G401 (cell line): Measurements from ENCODE around the gene WDR81. TPM values are rescaled to one million over a fixed set of nuclear protein-coding genes. Genes with fewer than 3 reads are reported as not detected.
"Not testable (repeated sequence)": the region's sequence is repeated elsewhere in the genome, so short reads cannot be mapped to it uniquely, and the experiment has no call there.

Source experiments
- DNase-seq: peaks from one replicate; pipeline ENCODE4 v3.0.0-alpha.2; 2015; ENCODE audit warnings: low spot score
- in situ Hi-C: cut with HindIII; loops from 2 replicates; pipeline ENCODE4 v1.10.0; 2016; ENCODE audit warnings: low sequenced_read_pairs, mixed read lengths
- total RNA-seq: library from RNA; depleted of rRNA; stranded (reverse); fragments of >200 nt; shearing (Covaris generic); gene quantifications from 2 replicates; pipeline ENCODE4 v1.2.3, GENCODE V29; 2014; rRNA removed

WDR81 gene
- total RNA-seq = 25.0 and 29.9 TPM in 2 replicates

- in situ Hi-C loops = no loop called here
- DNase-seq = peak; percentile 75
Measured at GRCh38 chr17:1724351-1724868, at the start of gene WDR81. TSS of gene WDR81 (plus strand) at chr17:1724704. CDS start at chr17:1724960, 256 bp downstream.

DNA sequence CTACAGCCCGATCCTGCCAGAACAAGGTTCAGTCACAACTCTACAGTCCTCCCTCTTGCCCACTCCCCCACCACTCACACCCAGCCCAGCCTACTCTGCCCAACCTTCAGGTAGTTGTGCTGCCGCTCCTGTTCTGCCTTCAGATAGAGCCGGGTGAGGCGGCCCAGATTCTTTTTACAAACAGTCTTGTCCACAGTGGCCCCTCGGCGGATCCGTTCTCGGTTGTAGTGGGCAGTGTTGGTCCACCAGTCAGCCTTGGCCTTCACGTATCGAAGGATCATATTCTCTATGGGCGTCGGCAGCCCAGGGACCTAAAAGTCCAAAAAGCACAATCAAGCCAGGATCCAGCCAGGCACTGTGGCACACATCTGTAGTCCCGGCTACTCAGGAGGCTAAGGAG lies 48.1 kb upstream of the WDR81 start:
- in situ Hi-C loops = no loop called here
- DNase-seq = no peak

DNA sequence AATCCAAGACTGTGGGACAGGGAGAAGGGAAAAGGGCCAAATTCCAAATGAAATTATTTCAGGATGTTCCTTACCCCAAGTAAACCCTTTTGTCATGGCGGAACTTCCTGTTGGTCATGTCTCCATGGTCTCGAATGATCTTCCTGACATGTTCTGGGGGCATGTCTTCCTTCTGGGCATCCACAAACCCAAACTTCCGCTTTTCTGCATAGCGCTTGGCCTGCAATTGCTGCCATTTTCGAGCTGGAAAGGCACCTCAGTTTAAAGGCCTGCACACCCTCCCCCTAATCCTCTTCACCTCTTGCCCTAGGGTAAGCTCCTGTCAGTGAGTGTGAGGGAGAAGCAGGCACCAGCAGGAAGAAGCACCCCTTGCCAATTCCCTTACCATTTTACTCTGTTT lies 41.0 kb upstream of the WDR81 start:
- in situ Hi-C loops = no loop called here
- DNase-seq = no peak

GRCh38 chr17:1684378-1685189 lies 39.9 kb upstream of the WDR81 start, which contains the start of gene PRPF8:
TSS of gene PRPF8 (minus strand) at chr17:1684867. CDS start at chr17:1684571, 296 bp downstream.
- in situ Hi-C loops = no loop called here
- peak; percentile 99 for DNase-seq

- no peak for DNase-seq
Measured at GRCh38 chr17:1686086-1686485, 38.4 kb upstream of the WDR81 start.

DNA sequence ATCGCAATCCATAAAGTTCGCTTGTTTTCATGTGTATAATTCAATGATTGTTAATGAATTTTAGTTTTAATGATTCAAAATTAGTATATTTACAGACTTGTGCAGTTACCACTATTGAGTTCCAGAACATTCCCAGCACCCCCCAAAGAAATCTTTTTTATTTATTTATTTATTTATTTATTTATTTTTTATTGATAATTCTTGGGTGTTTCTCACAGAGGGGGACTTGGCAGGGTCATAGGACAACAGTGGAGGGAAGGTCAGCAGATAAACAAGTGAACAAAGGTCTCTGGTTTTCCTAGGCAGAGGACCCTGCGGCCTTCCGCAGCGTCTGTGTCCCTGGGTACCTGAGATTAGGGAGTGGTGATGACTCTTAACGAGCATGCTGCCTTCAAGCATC lies 36.1 kb upstream of the WDR81 start:
- DNase-seq, in situ Hi-C loops: not testable (repeated sequence)

More at GRCh38 chr17:1686086-1686485, 38.4 kb upstream of the WDR81 start:
- in situ Hi-C loops = no loop called here

- DNase-seq = no peak
- in situ Hi-C loops = no loop called here
Measured at GRCh38 chr17:1690544-1691221, 33.8 kb upstream of the WDR81 start.

DNA sequence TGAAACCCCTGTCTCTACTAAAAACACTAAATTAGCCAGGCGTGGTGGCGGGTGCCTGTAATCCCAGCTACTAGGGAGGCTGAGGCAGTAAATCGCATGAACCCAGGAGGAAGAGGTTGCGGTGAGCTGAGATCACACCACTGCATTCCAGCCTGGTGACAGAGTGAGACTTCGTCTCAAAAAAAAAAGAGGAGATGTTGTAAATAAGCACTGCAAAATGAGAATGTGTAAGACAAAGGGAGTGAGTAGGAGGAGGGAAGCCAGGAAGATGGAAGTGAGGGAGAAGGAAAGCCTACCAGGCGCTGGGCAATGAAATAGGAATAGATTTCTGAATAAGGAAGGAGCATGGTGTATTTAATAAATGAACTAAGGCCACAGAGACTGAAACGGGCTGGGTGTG lies 31.2 kb upstream of the WDR81 start:
- no peak for DNase-seq
- in situ Hi-C loops = no loop called here

DNA sequence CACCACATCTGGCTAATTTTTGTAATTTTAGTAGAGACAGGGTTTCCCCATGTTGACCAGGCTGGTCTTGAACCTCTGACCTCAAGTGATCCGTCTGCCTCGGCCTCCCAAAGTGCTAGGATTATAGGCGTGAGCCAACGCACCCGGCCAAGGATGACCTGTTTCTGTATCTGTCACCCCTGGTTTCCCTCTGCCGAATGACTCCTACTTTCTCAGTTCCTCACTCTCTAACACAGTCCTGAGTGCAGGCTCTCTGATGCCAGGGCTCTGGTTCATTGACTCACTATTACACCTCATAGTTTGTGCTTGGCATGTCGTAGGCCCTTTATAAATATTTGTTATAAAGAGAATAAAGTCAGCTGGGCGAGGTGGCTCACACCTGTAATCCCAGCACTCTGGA lies 29.1 kb upstream of the WDR81 start:
- in situ Hi-C loops = no loop called here
- DNase-seq = no peak

GRCh38 chr17:1697681-1698080 lies 26.8 kb upstream of the WDR81 start:
- in situ Hi-C loops = no loop called here
- DNase-seq = no peak

GRCh38 chr17:1699891-1700290 lies 24.6 kb upstream of the WDR81 start:
- DNase-seq, in situ Hi-C loops: not testable (repeated sequence)

DNA sequence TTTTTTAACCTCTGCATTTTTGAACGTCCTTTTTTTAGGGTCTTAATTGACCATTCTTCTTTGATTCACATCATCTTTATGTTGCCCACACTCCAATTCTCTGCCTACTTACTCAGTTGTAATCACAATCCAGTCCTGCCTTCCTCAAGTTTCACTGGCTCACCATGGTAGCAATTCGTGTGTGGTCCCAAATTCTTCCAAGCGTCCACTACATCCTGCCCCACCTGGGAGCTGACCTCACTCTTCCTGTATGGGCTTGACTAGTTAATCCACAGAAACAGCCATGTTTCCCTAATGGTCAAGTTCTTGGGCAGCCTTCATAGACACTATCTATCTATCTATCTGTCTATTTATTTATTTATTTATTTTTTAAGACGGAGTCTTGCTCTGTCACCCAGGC lies 21.4 kb upstream of the WDR81 start:
- in situ Hi-C loops = no loop called here
- DNase-seq = no peak

DNA sequence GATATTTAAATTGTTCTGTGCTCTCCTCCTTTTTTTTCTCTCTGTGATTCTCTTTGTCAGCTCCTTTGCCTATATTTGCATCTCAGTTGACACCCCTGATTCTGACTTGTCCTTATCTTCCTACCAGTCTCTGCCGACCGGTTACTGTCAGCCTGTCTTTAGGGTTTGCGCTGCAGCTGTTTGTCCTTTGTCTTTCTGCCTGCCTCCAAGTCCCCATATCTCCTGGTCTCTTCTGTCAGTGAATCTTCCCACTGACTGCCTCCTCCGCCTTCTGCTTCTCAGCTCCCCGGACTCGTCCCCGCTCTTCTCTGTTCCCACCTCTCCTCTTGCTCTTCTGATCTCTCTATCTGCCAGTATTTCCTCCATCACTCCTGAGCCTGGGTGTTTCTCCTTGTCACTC lies 19.5 kb upstream of the WDR81 start:
- no peak for DNase-seq
- in situ Hi-C loops = no loop called here

DNA sequence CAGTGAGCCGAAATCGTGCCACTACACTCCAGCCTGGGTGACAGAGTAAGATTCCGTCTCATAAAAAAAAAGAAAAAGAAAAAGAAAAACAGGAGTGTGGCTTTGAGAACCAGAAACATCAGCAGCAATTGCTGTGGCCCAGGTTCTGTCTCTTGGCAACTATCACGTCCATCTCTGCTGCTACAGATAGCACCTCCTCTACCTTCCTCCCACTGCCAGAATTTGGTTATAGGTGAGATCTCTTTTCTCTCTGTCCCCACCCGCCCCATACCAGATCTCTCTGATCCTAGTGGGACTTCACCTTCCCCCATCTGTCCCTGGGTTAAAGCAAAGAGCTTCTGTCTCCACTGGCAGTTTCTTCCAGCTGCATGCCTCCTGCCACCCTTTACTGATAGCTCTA lies 17.4 kb upstream of the WDR81 start:
- in situ Hi-C loops = no loop called here

DNA sequence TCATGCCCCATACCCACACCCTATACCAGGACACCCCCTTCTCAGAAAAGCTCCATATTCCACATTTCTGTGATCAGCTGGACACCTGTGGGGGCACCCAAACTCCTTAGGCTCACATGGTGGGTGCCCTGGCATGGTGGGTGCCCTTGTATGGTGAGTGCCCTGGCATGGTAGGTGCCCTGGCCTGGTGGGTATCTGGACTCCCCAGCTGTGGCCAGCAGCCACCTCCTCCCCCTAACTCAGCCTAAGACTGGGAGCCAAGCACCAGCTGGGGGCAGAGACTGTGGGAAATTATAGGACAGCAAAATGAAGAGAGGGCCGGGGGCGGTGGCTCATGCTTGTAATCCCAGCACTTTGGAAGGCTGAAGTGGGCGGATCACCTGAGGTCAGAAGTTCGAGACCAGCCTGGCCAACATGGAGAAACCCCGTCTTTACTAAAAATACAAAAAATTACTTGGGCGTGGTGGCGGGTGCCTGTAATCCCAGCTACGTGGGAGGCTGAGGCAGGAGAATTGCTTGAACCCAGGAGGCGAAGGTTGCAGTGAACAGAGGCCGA lies 15.6 kb upstream of the WDR81 start:
- in situ Hi-C loops, DNase-seq: not testable (repeated sequence)

More for the DNA sequence above, 17.4 kb upstream of the WDR81 start:
- DNase-seq = no peak

DNA sequence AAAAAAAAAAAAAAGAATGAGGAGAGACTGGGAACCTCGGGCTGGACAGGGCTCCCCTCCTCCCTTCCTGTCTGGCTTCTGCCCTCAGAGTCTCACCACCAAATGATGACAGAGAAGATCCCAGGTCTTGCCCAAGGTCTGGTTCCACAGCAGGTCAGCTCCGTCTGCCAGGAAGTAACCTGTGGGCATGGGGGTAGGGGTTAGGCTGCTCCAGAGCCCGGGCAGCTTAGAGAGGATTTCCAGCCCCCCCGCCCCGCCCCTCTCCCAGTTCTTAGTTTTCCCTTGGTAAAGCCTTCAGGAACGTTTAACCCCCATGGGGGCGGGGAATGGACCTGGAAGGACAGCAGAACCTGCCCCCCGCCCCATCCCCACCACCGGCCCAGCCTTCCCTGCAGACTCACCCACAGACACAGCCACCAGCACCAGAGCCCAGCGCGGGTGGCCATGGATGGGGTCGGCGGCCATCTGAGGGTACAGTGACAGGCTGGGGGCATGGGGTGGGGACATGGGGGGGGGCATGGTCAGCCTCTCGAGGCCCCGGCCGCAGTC lies 15.0 kb upstream of the WDR81 start:
- DNase-seq = no peak
- in situ Hi-C loops = no loop called here

DNA sequence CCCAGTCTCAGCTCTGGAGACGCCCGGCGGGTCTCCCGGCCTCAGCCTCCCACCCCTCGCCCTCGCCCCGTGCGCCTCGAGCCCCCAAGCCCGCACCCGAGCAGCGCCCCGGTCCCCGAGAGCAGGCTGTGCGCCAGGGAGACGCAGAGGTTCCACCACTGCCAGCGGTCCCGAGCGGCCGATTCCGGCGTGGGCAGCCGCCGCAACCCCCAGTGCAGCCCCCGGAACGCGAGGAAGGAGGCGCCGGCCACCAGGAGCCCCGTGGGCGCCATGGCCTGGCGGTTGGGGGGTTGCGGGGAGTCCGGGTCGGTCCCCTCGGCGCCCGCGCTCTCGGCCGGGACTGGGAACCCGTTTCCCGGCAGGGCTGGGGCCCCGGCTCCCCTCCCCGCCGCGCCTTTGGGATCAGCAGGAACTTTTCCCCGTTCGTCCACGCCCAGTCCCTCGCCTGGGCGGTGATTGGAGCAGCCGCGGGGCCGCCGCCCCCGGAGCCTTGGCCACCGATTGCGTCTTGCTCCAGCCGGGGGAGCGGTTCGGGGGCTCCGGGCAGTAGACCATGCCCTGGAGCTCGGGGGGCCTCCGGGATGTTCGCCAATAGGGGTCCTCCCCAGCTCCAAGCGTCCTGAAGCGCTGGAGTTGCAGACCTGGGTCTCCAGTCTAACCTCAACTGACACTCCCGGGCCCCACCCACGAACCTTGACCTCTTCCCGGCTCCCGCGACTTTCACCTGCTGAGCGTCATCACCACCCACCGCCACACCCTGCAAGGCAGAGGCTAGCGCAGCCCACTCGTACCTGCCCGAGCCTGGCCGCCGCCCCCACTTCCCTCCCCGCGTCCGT lies 14.3 kb upstream of the WDR81 start, which contains the start of gene TLCD2:
TLCD2 (minus strand) TSS at position 407 of the 836 bp plus-strand sequence; CDS start at position 272, 135 bp downstream.
- in situ Hi-C loops = no loop called here
- DNase-seq = peak; percentile 19

GRCh38 chr17:1710807-1711553 lies 13.5 kb upstream of the WDR81 start:
- in situ Hi-C loops = no loop called here
- peak; percentile 12 for DNase-seq
